T-cell (primary cell): ENCODE data around the gene PIGM. TPM values are rescaled to one million over a fixed set of nuclear protein-coding genes. Genes with fewer than 3 reads are reported as not detected.
A peak's percentile ranks its signal among the peaks of the same experiment; 100 is the strongest.

Source experiments
- ATAC-seq, 4 experiments: fragments of 200-7000 bp in 3 of 4; fragments of 150-1000 bp in 1 of 4; cut with Tn5 transposase; replicated peaks in 1 of 4; 1 replicate in 3 of 4; 2 replicates in 1 of 4; pipeline ENCODE4 v1.10.0; 2021; ENCODE audit warnings: moderate library complexity in 3 of 4, mild to moderate bottlenecking in 2 of 4, moderate number of reproducible peaks in 1 of 4
- CTCF ChIA-PET, 2 donors: fragments of 300-600 bp; sonication (Branson Sonifier 250); formaldehyde crosslinking; loops; one replicate each; lab custom pipeline; 2022; ENCODE audit warnings: antibody characterized with exemption in 2 of 2; lab: Charles Lee
- POLR2A ChIA-PET, 2 donors: fragments of 300-600 bp; sonication (Branson Sonifier 250); formaldehyde crosslinking; loops; one replicate each; lab custom pipeline; 2022; ENCODE audit warnings: antibody characterized with exemption in 2 of 2; lab: Charles Lee
- DNase-seq, 35 experiments: peaks; one replicate each; pipeline versions ENCODE4 v3.0.0 to v3.0.0-alpha.2; 2013 to 2023
- H3K27ac ChIP-seq: one replicate; pipeline ENCODE4 v1.5.1; 2013; ENCODE audit warnings: low read length
- H3K27me3 ChIP-seq, 2 experiments: replicated peaks in 1 of 2; 1 replicate in 1 of 2; 2 replicates in 1 of 2; pipeline versions ENCODE4 v1.6.1 to v1.7.0; 2013; ENCODE audit warnings: low read length in 1 of 2, mixed read lengths in 1 of 2; ENCODE audit not compliant: control insufficient read depth in 2 of 2, insufficient read depth in 2 of 2; ENCODE audit errors: extremely low read depth in 1 of 2
- H3K36me3 ChIP-seq, 2 donors: 1 replicate in 1 of 2; 2 replicates in 1 of 2; pipeline versions ENCODE4 v1.6.1 to v1.7.0; 2013; ENCODE audit warnings: low read length in 1 of 2; ENCODE audit not compliant: control insufficient read depth in 2 of 2, insufficient read depth in 1 of 2; ENCODE audit errors: extremely low read depth in 1 of 2
- H3K4me1 ChIP-seq, 2 experiments: 1 replicate in 1 of 2; 2 replicates in 1 of 2; pipeline versions ENCODE4 v1.6.1 to v1.7.0; 2013; ENCODE audit warnings: low read length in 2 of 2, mixed read lengths in 1 of 2; ENCODE audit not compliant: insufficient read depth in 2 of 2, control insufficient read depth in 1 of 2; ENCODE audit errors: extremely low read depth in 1 of 2
- H3K4me3 ChIP-seq, 2 donors: 1 replicate in 1 of 2; 2 replicates in 1 of 2; pipeline versions ENCODE4 v1.5.1 to v1.7.0; 2013; ENCODE audit warnings: mild to moderate bottlenecking in 2 of 2, low read length in 1 of 2, moderate library complexity in 1 of 2; ENCODE audit not compliant: control insufficient read depth in 1 of 2; ENCODE audit errors: extremely low read depth in 1 of 2
- H3K9me3 ChIP-seq: 2 replicates; pipeline ENCODE4 v1.7.0; 2013
- H3K27ac Mint-ChIP-seq, 2 donors: one replicate each; pipeline ENCODE4 v1.8.0; 2020 to 2021; ENCODE audit warnings: mild to moderate bottlenecking in 2 of 2, mixed read lengths in 2 of 2
- H3K27me3 Mint-ChIP-seq, 2 donors: one replicate each; pipeline ENCODE4 v1.8.0; 2021 to 2022; ENCODE audit warnings: mixed read lengths in 2 of 2
- H3K36me3 Mint-ChIP-seq: one replicate; pipeline ENCODE4 v1.8.0; 2021; ENCODE audit warnings: mixed read lengths
- H3K4me1 Mint-ChIP-seq, 3 donors: one replicate each; pipeline ENCODE4 v1.8.0; 2020 to 2022; ENCODE audit warnings: mixed read lengths in 3 of 3, mild to moderate bottlenecking in 1 of 3
- H3K4me3 Mint-ChIP-seq, 3 donors: one replicate each; pipeline ENCODE4 v1.8.0; 2020 to 2022; ENCODE audit warnings: mild to moderate bottlenecking in 3 of 3, mixed read lengths in 3 of 3, moderate library complexity in 3 of 3
- H3K9me3 Mint-ChIP-seq, 3 donors: one replicate each; pipeline ENCODE4 v1.8.0; 2020 to 2022; ENCODE audit warnings: mixed read lengths in 3 of 3
- WGBS: methylation state at CpG from one replicate; pipeline ENCODE4 v1.1.5; 2013; ENCODE audit warnings: missing lambda C conversion rate; ENCODE audit not compliant: insufficient coverage; 5-methylcytosine and 5-hydroxymethylcytosine counted together
- total RNA-seq, 35 experiments: library from RNA in 6 of 35; stranded (reverse) in 6 of 35; fragments of 120-200 nt in 1 of 35; gene quantifications; one replicate each; pipeline versions ENCODE4 v1.2.1 to v1.2.4 and lab custom pipeline; 2013 to 2026

PIGM gene
- total RNA-seq, 5 donors from 2014 or later (not counting 1 experiment from before 2014, with no cell fraction given): 3.2 to 9.7 (median 8.4) TPM

GRCh38 chr1:160069460-160070231, 37.9 kb upstream of the PIGM start, which contains the start of gene KCNJ10:
Gene KCNJ10, minus strand, starts transcription at chr1:160070160. Its CDS starts 27,628 bp downstream, at chr1:160042532.
- Histone ChIP-seq H3K27ac (no peak within 1 kb of the TSS), H3K4me3 (peak within 1 kb of the TSS; percentile 63 to 79), H3K4me1 (peaks cover 3 to 14% of the 10 kb centered on the region in 2 experiments), H3K9me3 (no peaks in the 10 kb centered on the region), H3K36me3 (no peaks in the 10 kb centered on the region), H3K27me3 (peaks cover 2 to 41% of the 10 kb centered on the region in 2 experiments)
- peak within 1 kb of the TSS; percentile 84 to 98 (median 85) for H3K4me3 Mint-ChIP-seq
- 21% methylated on average over 23 of the region's 32 CpGs for WGBS
- DNase-seq (no peak), ATAC-seq (peak in 1 of 4 experiments; percentile 1)
- no peaks in the 10 kb centered on the region for H3K36me3 Mint-ChIP-seq
- peaks cover 23 to 50% of the 10 kb centered on the region in 2 donors for H3K27me3 Mint-ChIP-seq
- CTCF ChIA-PET: interaction anchor here (1.0 kb wide), 2 partner anchors 9 to 11 kb away, joined by 3 to 5 read pairs; no protein-coding TSS in a partner anchor
- POLR2A ChIA-PET: no interaction called here
- peaks cover 11 to 17% (median 14%) of the 10 kb centered on the region in 3 donors for H3K4me1 Mint-ChIP-seq
- H3K9me3 Mint-ChIP-seq: no peaks in the 10 kb centered on the region
- peak within 1 kb of the TSS in 1 of 2 donors; percentile 18 for H3K27ac Mint-ChIP-seq

- H3K4me3 Mint-ChIP-seq: no peak overlapping the region
- H3K4me1 Mint-ChIP-seq: peaks cover 11 to 17% (median 14%) of the 10 kb centered on the region in 3 donors
- 79% methylated on average over 2 of the region's 5 CpGs for WGBS
- no peaks in the 10 kb centered on the region for H3K9me3 Mint-ChIP-seq
- Histone ChIP-seq H3K4me1 (peaks cover 3 to 14% of the 10 kb centered on the region in 2 experiments), H3K36me3 (no peaks in the 10 kb centered on the region), H3K4me3 (no peak overlapping the region), H3K9me3 (no peaks in the 10 kb centered on the region), H3K27me3 (peaks cover 2 to 41% of the 10 kb centered on the region in 2 experiments), H3K27ac (no peak overlapping the region)
- ChIA-PET POLR2A (no interaction called here), CTCF (interaction anchor here (0.9 to 1.5 kb wide), 2 partner anchors 11 to 14 kb away, joined by 3 to 4 read pairs; no protein-coding TSS in a partner anchor)
- peaks cover 20 to 48% of the 10 kb centered on the region in 2 donors for H3K27me3 Mint-ChIP-seq
- ATAC-seq: no peak
- no peak overlapping the region for H3K27ac Mint-ChIP-seq
- H3K36me3 Mint-ChIP-seq: no peaks in the 10 kb centered on the region
- no peak for DNase-seq
Observed at GRCh38 chr1:160068225-160068624, 36.4 kb upstream of the PIGM start.

DNA sequence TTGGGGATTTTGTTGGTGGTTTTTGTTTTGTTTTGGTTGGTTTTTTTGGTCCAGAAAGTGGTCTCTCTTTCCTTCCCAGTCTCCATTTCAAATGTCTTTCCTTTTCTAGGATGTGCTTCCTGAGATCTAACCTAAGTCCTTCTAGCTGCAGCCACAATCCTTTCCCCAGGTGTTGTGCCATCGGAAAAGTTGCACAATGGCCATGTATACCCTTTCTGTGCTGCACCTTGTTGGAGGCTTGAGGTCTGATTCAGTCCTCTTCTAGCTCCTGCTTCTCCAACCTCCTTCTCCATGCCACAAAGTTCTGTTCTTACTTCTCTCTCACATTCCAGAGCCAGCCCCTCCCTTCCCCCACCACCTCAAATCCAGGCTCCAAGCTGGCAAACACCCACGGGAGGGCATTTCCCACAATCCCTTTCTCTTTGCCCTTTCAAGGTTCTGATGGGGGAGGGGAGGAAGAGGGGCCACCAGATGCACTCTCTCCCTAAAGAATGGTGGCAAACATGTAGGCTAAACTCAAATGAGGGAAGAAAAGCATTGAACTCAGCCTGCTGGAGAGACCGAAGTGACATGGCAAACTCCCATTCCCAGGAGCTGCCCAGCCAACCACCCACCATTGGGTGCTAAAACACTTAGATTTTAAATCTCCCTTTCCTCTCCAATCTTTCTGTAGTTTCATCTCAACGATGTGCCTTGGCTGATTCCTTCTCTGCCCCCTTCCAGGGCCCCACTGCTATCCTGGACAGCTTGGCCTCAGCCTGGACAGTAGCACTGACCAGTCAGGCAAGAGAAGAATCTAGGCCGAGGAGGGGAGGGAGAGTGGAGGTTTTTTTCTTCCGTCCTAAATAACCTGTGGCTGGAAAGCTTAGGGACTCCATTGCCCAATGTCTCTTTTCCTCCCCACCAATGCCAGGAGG, 35.3 kb upstream of the PIGM start:
- Mint-ChIP-seq H3K9me3 (no peaks in the 10 kb centered on the region), H3K27ac (no peak overlapping the region), H3K4me1 (peaks cover 11 to 17% (median 14%) of the 10 kb centered on the region in 3 donors), H3K27me3 (peaks cover 15 to 46% of the 10 kb centered on the region in 2 donors), H3K36me3 (no peaks in the 10 kb centered on the region), H3K4me3 (no peak overlapping the region)
- no peaks in the 10 kb centered on the region for H3K9me3 ChIP-seq
- H3K36me3 ChIP-seq: no peaks in the 10 kb centered on the region
- peaks cover 3 to 14% of the 10 kb centered on the region in 2 experiments for H3K4me1 ChIP-seq
- 50% methylated on average over 3 of the region's 6 CpGs for WGBS
- no peak overlapping the region for H3K4me3 ChIP-seq
- H3K27me3 ChIP-seq: peaks cover 2 to 50% of the 10 kb centered on the region in 2 experiments
- POLR2A ChIA-PET: no interaction called here
- DNase-seq (no peak), ATAC-seq (no peak)
- H3K27ac ChIP-seq: no peak overlapping the region
- CTCF ChIA-PET: interaction anchor here in 1 of 2 donors (1.5 kb wide), 1 partner anchor 12 kb away, joined by 4 read pairs; no protein-coding TSS in a partner anchor

- 58% methylated on average over 2 of the region's 3 CpGs for WGBS
- Mint-ChIP-seq H3K9me3 (no peaks in the 10 kb centered on the region), H3K4me1 (peaks cover 0 to 3% (median 3%) of the 10 kb centered on the region in 3 donors), H3K36me3 (no peaks in the 10 kb centered on the region), H3K27ac (no peak overlapping the region), H3K4me3 (no peak overlapping the region), H3K27me3 (peaks cover 0 to 37% of the 10 kb centered on the region in 2 donors)
- ATAC-seq (no peak), DNase-seq (no peak)
- ChIA-PET POLR2A (no interaction called here), CTCF (interaction anchor here (0.9 to 1.1 kb wide), 2 partner anchors 9 to 18 kb away, joined by 3 read pairs; no protein-coding TSS in a partner anchor)
- Histone ChIP-seq H3K27ac (no peak overlapping the region), H3K9me3 (no peaks in the 10 kb centered on the region), H3K4me1 (peaks cover 0 to 3% of the 10 kb centered on the region in 2 experiments), H3K36me3 (no peaks in the 10 kb centered on the region), H3K27me3 (peaks cover 0 to 46% of the 10 kb centered on the region in 2 experiments), H3K4me3 (no peak overlapping the region)
Observed at GRCh38 chr1:160064746-160065145, 33.0 kb upstream of the PIGM start.

DNA sequence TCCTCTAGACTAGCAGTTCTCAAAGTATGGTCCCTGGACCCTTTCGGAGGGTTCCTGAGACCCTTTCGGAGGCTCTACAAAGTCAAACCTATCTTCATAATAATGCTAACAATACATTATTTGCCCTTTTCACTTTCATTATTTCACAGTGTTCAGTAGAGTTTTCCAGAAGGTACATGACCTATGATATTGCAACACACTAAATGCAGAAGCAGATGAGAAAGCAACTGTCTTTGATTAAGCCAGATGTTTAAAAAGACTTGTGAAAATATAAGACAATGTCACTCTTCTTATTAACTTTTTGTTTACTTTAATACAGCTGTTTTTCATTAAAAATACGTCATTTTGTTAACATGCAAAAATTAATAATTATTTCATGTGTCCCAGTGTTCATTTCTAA, 32.4 kb upstream of the PIGM start:
- ATAC-seq (no peak), DNase-seq (no peak)
- no peaks in the 10 kb centered on the region for H3K4me1 Mint-ChIP-seq
- H3K27ac Mint-ChIP-seq: no peak overlapping the region
- H3K36me3 ChIP-seq: no peaks in the 10 kb centered on the region
- no peaks in the 10 kb centered on the region for H3K36me3 Mint-ChIP-seq
- POLR2A ChIA-PET: no interaction called here
- no peaks in the 10 kb centered on the region for H3K4me1 ChIP-seq
- H3K27me3 Mint-ChIP-seq: peaks cover 0 to 36% of the 10 kb centered on the region in 2 donors
- 90% methylated on average over 2 of the region's 3 CpGs for WGBS
- peaks cover 0 to 40% of the 10 kb centered on the region in 2 experiments for H3K27me3 ChIP-seq
- no peak overlapping the region for H3K4me3 ChIP-seq
- H3K9me3 Mint-ChIP-seq: no peaks in the 10 kb centered on the region
- CTCF ChIA-PET: interaction anchor here (0.9 to 1.2 kb wide), 3 partner anchors 9 to 18 kb away, joined by 3 to 4 read pairs (median 3); no protein-coding TSS in a partner anchor
- H3K9me3 ChIP-seq: no peaks in the 10 kb centered on the region
- no peak overlapping the region for H3K27ac ChIP-seq
- H3K4me3 Mint-ChIP-seq: no peak overlapping the region

DNA sequence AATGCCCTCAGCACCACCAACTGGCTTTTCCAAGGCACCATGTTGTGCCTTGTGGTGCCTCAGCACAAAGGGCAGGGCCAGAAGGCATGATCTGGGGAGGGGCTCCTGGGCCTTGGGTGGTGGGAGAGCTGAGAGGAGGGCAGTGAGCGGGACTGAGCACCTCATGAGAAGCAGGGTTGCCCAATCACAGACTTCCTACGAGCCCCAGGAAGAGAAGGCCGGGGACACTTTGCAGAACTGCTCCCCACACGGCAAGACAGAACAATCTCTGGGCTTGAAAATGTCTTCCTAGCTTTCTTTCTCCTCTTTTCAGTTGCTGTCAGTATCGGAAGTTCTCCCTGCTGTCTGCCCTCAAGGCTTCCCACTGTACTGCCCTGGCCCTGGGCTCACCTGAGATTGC, 31.4 kb upstream of the PIGM start:
- Mint-ChIP-seq H3K4me1 (no peaks in the 10 kb centered on the region), H3K27ac (no peak overlapping the region), H3K4me3 (no peak overlapping the region), H3K9me3 (no peaks in the 10 kb centered on the region), H3K27me3 (peaks cover 0 to 37% of the 10 kb centered on the region in 2 donors), H3K36me3 (no peaks in the 10 kb centered on the region)
- DNase-seq (no peak), ATAC-seq (no peak)
- WGBS: 72% methylated on average over 4 of the region's 5 CpGs
- Histone ChIP-seq H3K27me3 (peaks cover 0 to 36% of the 10 kb centered on the region in 2 experiments), H3K4me3 (no peak overlapping the region), H3K9me3 (no peaks in the 10 kb centered on the region), H3K36me3 (no peaks in the 10 kb centered on the region), H3K4me1 (no peaks in the 10 kb centered on the region), H3K27ac (no peak overlapping the region)
- ChIA-PET CTCF (interaction anchor here (0.5 to 1.2 kb wide), 2 partner anchors 13 to 1061 kb away, joined by 3 to 4 read pairs; no protein-coding TSS in a partner anchor), POLR2A (no interaction called here)
